Mammary epithelial cell (primary cell): ENCODE data around the gene EML4.

Experiments
- EZH2 ChIP-seq: IDR thresholded peaks from 2 replicates; pipeline ENCODE4 v1.6.1; 2012; ENCODE audit warnings: low read length, inconsistent platforms, borderline replicate concordance
- TF ChIP-seq, protein P1 (sequence below), 2 donors: IDR thresholded peaks in 1 of 2; conservative IDR thresholded peaks in 1 of 2; 2 replicates each; pipeline ENCODE4 v1.5.1; 2011 to 2012; ENCODE audit warnings: inconsistent platforms in 2 of 2, low read length in 2 of 2, mild to moderate bottlenecking in 2 of 2, control low read depth in 1 of 2, low read depth in 1 of 2; ENCODE audit not compliant: insufficient read depth in 1 of 2; ENCODE audit errors: extremely low read depth in 1 of 2

DNA sequence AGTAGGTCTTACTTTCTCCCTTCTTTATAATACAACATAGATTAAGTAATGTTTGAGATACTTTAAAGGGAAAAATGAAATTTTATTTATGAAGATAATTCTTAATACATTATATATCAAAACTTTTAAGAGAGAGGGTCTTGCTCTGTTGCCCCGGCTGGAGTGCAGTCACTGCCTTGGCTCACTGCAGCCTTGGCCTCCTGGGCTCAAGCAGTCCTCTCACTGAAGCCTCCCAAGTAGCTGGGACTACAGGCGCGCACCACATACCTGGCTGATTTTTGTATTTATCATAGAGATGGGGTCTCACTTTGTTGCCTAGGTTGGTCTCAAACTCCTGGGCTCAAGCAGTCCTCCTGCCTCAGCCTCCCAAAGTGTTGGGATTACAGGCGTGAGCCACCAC is 97.1 kb downstream of the EML4 start:
- TF ChIP-seq, protein P1, sequence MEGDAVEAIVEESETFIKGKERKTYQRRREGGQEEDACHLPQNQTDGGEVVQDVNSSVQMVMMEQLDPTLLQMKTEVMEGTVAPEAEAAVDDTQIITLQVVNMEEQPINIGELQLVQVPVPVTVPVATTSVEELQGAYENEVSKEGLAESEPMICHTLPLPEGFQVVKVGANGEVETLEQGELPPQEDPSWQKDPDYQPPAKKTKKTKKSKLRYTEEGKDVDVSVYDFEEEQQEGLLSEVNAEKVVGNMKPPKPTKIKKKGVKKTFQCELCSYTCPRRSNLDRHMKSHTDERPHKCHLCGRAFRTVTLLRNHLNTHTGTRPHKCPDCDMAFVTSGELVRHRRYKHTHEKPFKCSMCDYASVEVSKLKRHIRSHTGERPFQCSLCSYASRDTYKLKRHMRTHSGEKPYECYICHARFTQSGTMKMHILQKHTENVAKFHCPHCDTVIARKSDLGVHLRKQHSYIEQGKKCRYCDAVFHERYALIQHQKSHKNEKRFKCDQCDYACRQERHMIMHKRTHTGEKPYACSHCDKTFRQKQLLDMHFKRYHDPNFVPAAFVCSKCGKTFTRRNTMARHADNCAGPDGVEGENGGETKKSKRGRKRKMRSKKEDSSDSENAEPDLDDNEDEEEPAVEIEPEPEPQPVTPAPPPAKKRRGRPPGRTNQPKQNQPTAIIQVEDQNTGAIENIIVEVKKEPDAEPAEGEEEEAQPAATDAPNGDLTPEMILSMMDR (conservative IDR thresholded peaks at IDR 0.05 in 1 of 2, IDR thresholded peaks at IDR 0.05 in 1 of 2; ENCODE audit: extremely low read depth in 1 of 2, insufficient read depth in 1 of 2, low read depth in 1 of 2, low read length in 2 of 2) = no peak
- TF ChIP-seq EZH2 = no peak
